ENCODE results near the gene TIGD6.

GRCh38 chr5:149982505-149982904 lies 17.9 kb downstream of the TIGD6 start:
- TF ChIP-seq GATA3 (IDR thresholded peaks at IDR 0.05; ENCODE audit: low read depth, low read length) (no peak), GATA2 (IDR thresholded peaks at IDR 0.05; ENCODE audit: low read depth, low read length) (no peak)
